IMR-90 (cell line): ENCODE measurements around the gene CCDC18. TPM values are rescaled to one million over a fixed set of nuclear protein-coding genes. Genes with fewer than 3 reads are reported as not detected.

Experiments used
- ATAC-seq: fragments of 200-7000 bp; cut with Tn5 transposase; 2 replicates; pipeline ENCODE4 v1.9.1; 2020; ENCODE audit warnings: low read depth, mild to moderate bottlenecking, moderate library complexity
- BruUV-seq: library from RNA; stranded (reverse); fragments of 400-500 nt; replicated peaks from 2 replicates; lab custom pipeline; 2021; lab: Mats Ljungman, UMichigan
- CTCF ChIA-PET: fragments of 300-600 bp; formaldehyde crosslinking; extraction: SDS; loops from one replicate; lab custom pipeline; 2021; ENCODE audit warnings: antibody characterized with exemption; lab: Yijun Ruan, JAX
- POLR2A ChIA-PET: fragments of 300-600 bp; sonication (Branson Sonifier 250); formaldehyde crosslinking; loops from one replicate; lab custom pipeline; 2022; ENCODE audit warnings: antibody characterized with exemption; ENCODE audit not compliant: unreplicated experiment; lab: Charles Lee
- DNase-seq: peaks from one replicate; pipeline ENCODE4 v3.0.0; 2013
- H2AFZ ChIP-seq: replicated peaks from 2 replicates; pipeline ENCODE3; 2013; ENCODE audit warnings: low read length, mild to moderate bottlenecking; ENCODE audit not compliant: poor library complexity
- H2AK5ac ChIP-seq: 2 replicates; pipeline ENCODE4 v1.6.1; 2013; ENCODE audit warnings: low read depth, low read length, inconsistent platforms
- H2AK9ac ChIP-seq: replicated peaks from 2 replicates; pipeline ENCODE3; 2013; ENCODE audit warnings: mild to moderate bottlenecking, low read depth, low read length, moderate library complexity; ENCODE audit not compliant: poor library complexity
- H2BK120ac ChIP-seq: 2 replicates; pipeline ENCODE4 v1.6.1; 2013; ENCODE audit warnings: low read depth, low read length, inconsistent platforms
- H2BK15ac ChIP-seq: 3 replicates; pipeline ENCODE4 v1.6.1; 2013; ENCODE audit warnings: low read depth, low read length, inconsistent platforms
- H2BK20ac ChIP-seq: 2 replicates; pipeline ENCODE4 v1.6.1; 2013; ENCODE audit warnings: low read depth, mild to moderate bottlenecking, inconsistent platforms, low read length, moderate library complexity
- H2BK5ac ChIP-seq: 2 replicates; pipeline ENCODE4 v1.6.1; 2013; ENCODE audit warnings: mild to moderate bottlenecking, low read depth, low read length, inconsistent platforms; ENCODE audit not compliant: poor library complexity, severe bottlenecking
- H3K14ac ChIP-seq: replicated peaks from 2 replicates; pipeline ENCODE4 v1.6.1; 2013; ENCODE audit warnings: low read depth, low read length, inconsistent platforms
- H3K18ac ChIP-seq: 2 replicates; pipeline ENCODE4 v1.6.1; 2013; ENCODE audit warnings: low read depth, low read length, control low read depth
- H3K23ac ChIP-seq: 2 replicates; pipeline ENCODE4 v1.6.1; 2013; ENCODE audit warnings: low read depth, low read length, inconsistent platforms
- H3K27ac ChIP-seq: 2 replicates; pipeline ENCODE4 v1.5.1; 2013; ENCODE audit warnings: mild to moderate bottlenecking, control low read depth, low read length; ENCODE audit not compliant: insufficient read depth
- H3K27me3 ChIP-seq: 2 replicates; pipeline ENCODE4 v1.6.1; 2013; ENCODE audit warnings: low read length; ENCODE audit not compliant: control insufficient read depth, insufficient read depth
- H3K36me3 ChIP-seq: 2 replicates; pipeline ENCODE4 v1.6.1; 2013; ENCODE audit warnings: low read length, mixed read lengths; ENCODE audit not compliant: control insufficient read depth, insufficient read depth
- H3K4ac ChIP-seq: 2 replicates; pipeline ENCODE4 v1.6.1; 2013; ENCODE audit warnings: low read depth, low read length, inconsistent platforms
- H3K4me1 ChIP-seq: 2 replicates; pipeline ENCODE4 v1.6.1; 2013; ENCODE audit warnings: low read length, mixed read lengths; ENCODE audit not compliant: control insufficient read depth, insufficient read depth
- H3K4me2 ChIP-seq: 2 replicates; pipeline ENCODE4 v1.6.1; 2013; ENCODE audit warnings: low read depth, mild to moderate bottlenecking, control low read depth, low read length, moderate library complexity
- H3K4me3 ChIP-seq: 2 replicates; pipeline ENCODE4 v1.5.1; 2013; ENCODE audit warnings: low read depth, mild to moderate bottlenecking, control low read depth, low read length, moderate library complexity; ENCODE audit not compliant: insufficient read depth
- H3K56ac ChIP-seq: 2 replicates; pipeline ENCODE4 v1.6.1; 2013; ENCODE audit warnings: low read length, inconsistent platforms; ENCODE audit not compliant: insufficient read depth; ENCODE audit errors: extremely low read depth
- H3K79me1 ChIP-seq, 2 experiments: 2 replicates each; pipeline ENCODE4 v1.6.1; 2013; ENCODE audit warnings: low read length in 2 of 2, inconsistent platforms in 1 of 2, low read depth in 1 of 2
- H3K9ac ChIP-seq: 2 replicates; pipeline ENCODE4 v1.6.1; 2013; ENCODE audit warnings: low read depth, low read length, control low read depth
- H3K9me1 ChIP-seq: 2 replicates; pipeline ENCODE4 v1.6.1; 2013; ENCODE audit warnings: low read length, inconsistent platforms; ENCODE audit not compliant: insufficient read depth
- H3K9me3 ChIP-seq: 2 replicates; pipeline ENCODE4 v1.6.1; 2013; ENCODE audit warnings: low read length; ENCODE audit not compliant: control insufficient read depth, insufficient read depth
- H4K20me1 ChIP-seq: 2 replicates; pipeline ENCODE4 v1.6.1; 2013; ENCODE audit warnings: low read length, inconsistent platforms; ENCODE audit not compliant: insufficient read depth
- H4K5ac ChIP-seq: 2 replicates; pipeline ENCODE4 v1.6.1; 2013; ENCODE audit warnings: mild to moderate bottlenecking, low read depth, low read length, control low read depth
- H4K8ac ChIP-seq, 2 experiments: 2 replicates each; pipeline ENCODE4 v1.6.1; 2013; ENCODE audit warnings: low read depth in 2 of 2, low read length in 2 of 2, control low read depth in 1 of 2, inconsistent platforms in 1 of 2
- H4K91ac ChIP-seq: 2 replicates; pipeline ENCODE4 v1.6.1; 2013; ENCODE audit warnings: low read depth, low read length, inconsistent platforms; ENCODE audit not compliant: insufficient read depth
- BHLHE40 ChIP-seq: fragments of 150-350 bp; IDR thresholded peaks from 2 replicates; pipeline ENCODE4 v1.6.1; 2016; ENCODE audit warnings: mild to moderate bottlenecking, low read depth, low read length
- CEBPB ChIP-seq: IDR thresholded peaks from 2 replicates; pipeline ENCODE4 v1.6.1; 2012; ENCODE audit warnings: low read depth, low read length, improper control_type of control experiment
- CHD1 ChIP-seq: IDR thresholded peaks from 2 replicates; pipeline ENCODE4 v1.6.1; 2012; ENCODE audit warnings: low read depth, low read length, improper control_type of control experiment
- CTCF ChIP-seq: conservative IDR thresholded peaks from 2 replicates; pipeline ENCODE4 v1.5.1; 2012; ENCODE audit warnings: mild to moderate bottlenecking, low read depth, low read length, improper control_type of control experiment
- ELK1 ChIP-seq: fragments of 150-350 bp; IDR thresholded peaks from 2 replicates; pipeline ENCODE4 v1.6.1; 2016; ENCODE audit warnings: low read depth, mild to moderate bottlenecking, low read length, moderate library complexity, borderline replicate concordance
- FOS ChIP-seq: fragments of 150-350 bp; IDR thresholded peaks from 2 replicates; pipeline ENCODE4 v1.6.1; 2016; ENCODE audit warnings: low read depth, low read length
- MAFK ChIP-seq: IDR thresholded peaks from 2 replicates; pipeline ENCODE4 v1.6.1; 2012; ENCODE audit warnings: low read depth, low read length, improper control_type of control experiment
- MAZ ChIP-seq: IDR thresholded peaks from 2 replicates; pipeline ENCODE4 v1.6.1; 2012; ENCODE audit warnings: low read depth, mild to moderate bottlenecking, low read length, improper control_type of control experiment, moderate library complexity, borderline replicate concordance
- MXI1 ChIP-seq: IDR thresholded peaks from 2 replicates; pipeline ENCODE4 v1.6.1; 2012; ENCODE audit warnings: low read depth, mild to moderate bottlenecking, low read length, moderate library complexity, borderline replicate concordance
- NFE2L2 ChIP-seq: fragments of 150-350 bp; IDR thresholded peaks from 2 replicates; pipeline ENCODE4 v1.6.1; 2016; ENCODE audit warnings: low read depth, mild to moderate bottlenecking, low read length
- POLR2A ChIP-seq: IDR thresholded peaks from 2 replicates; pipeline ENCODE4 v1.6.1; 2012; ENCODE audit warnings: mild to moderate bottlenecking, low read depth, low read length
- RAD21 ChIP-seq: IDR thresholded peaks from 2 replicates; pipeline ENCODE4 v1.6.1; 2012; ENCODE audit warnings: low read length, improper control_type of control experiment
- RCOR1 ChIP-seq: IDR thresholded peaks from 2 replicates; pipeline ENCODE4 v1.6.1; 2012; ENCODE audit warnings: mild to moderate bottlenecking, low read length, improper control_type of control experiment; ENCODE audit not compliant: insufficient replicate concordance
- RFX5 ChIP-seq: IDR thresholded peaks from 2 replicates; pipeline ENCODE4 v1.8.0; 2012; ENCODE audit warnings: low read depth, mild to moderate bottlenecking, low read length, moderate library complexity
- SMC3 ChIP-seq: fragments of 150-350 bp; IDR thresholded peaks from 2 replicates; pipeline ENCODE4 v1.6.1; 2016; ENCODE audit warnings: low read depth, mild to moderate bottlenecking, antibody characterized with exemption, low read length, moderate library complexity
- USF2 ChIP-seq: fragments of 150-350 bp; IDR thresholded peaks from 2 replicates; pipeline ENCODE4 v1.6.1; 2017; ENCODE audit warnings: mild to moderate bottlenecking, antibody characterized with exemption, low read length, low read depth
- WGBS, 2 experiments: methylation state at CpG; one replicate each; pipeline versions ENCODE4 v1.1.5 to v1.1.7; 2013; ENCODE audit warnings: missing lambda C conversion rate in 2 of 2; ENCODE audit not compliant: insufficient read length in 1 of 2; ENCODE audit errors: extremely low coverage in 2 of 2; 5-methylcytosine and 5-hydroxymethylcytosine counted together
- dilution Hi-C: fragments of 300-500 bp; cut with HindIII; formaldehyde crosslinking; loops from one replicate; pipeline ENCODE4 v1.14.3; 2018; ENCODE audit warnings: low sequenced_read_pairs; ENCODE audit not compliant: unreplicated experiment
- in situ Hi-C: fragments of 300-500 bp; cut with MboI; formaldehyde crosslinking; loops from 3 replicates; pipeline ENCODE4 v1.14.3; 2019; ENCODE audit warnings: low sequenced_read_pairs, inconsistent platforms, mixed read lengths
- intact Hi-C: fragments of 100-400 bp; cut with micrococcal nuclease; formaldehyde crosslinking; loops from 2 replicates; pipeline ENCODE4 v1.10.0; 2022
- polyA plus RNA-seq, 3 experiments: library from polyadenylated mRNA; depleted of rRNA; stranded (reverse); fragments of >200 nt; gene quantifications; 2 replicates each; pipeline ENCODE4 v1.2.3, GENCODE V29; 2012; ENCODE audit warnings: low replicate concordance in 1 of 3
- total RNA-seq: library from RNA; depleted of rRNA; stranded (reverse); fragments of >200 nt; gene quantifications from 2 replicates; pipeline ENCODE4 v1.2.3, GENCODE V29; 2012

CCDC18 gene
- total and polyA plus RNA-seq, 2 of the 4 experiments (the other 2 are of a cell fraction), result 5.5 to 7.3 TPM

GRCh38 chr1:93317943-93318342 lies 137.4 kb downstream of the CCDC18 start:
- Histone ChIP-seq H3K9me3 (no peaks in the 10 kb centered on the region), H3K9me1 (no peaks in the 10 kb centered on the region), H3K9ac (no peak overlapping the region), H2AK9ac (no peak overlapping the region), H3K27ac (no peak overlapping the region), H3K4me2 (no peak overlapping the region), H3K4me3 (no peak overlapping the region), H3K27me3 (no peaks in the 10 kb centered on the region), H2BK120ac (no peak overlapping the region), H3K14ac (no peak overlapping the region), H3K4ac (no peak overlapping the region), H3K79me1 (no peaks in the 10 kb centered on the region), H4K5ac (no peak overlapping the region), H4K91ac (no peak overlapping the region), H3K18ac (no peak overlapping the region), H2BK20ac (no peak overlapping the region), H2BK15ac (no peak overlapping the region), H4K8ac (no peak overlapping the region), H3K4me1 (no peaks in the 10 kb centered on the region), H2AK5ac (no peak overlapping the region), H2AFZ (no peak overlapping the region), H3K23ac (no peak overlapping the region), H4K20me1 (no peaks in the 10 kb centered on the region), H3K56ac (no peak overlapping the region), H2BK5ac (no peak overlapping the region), H3K36me3 (no peaks in the 10 kb centered on the region)
- BruUV-seq, result no TSS peak
- TF ChIP-seq FOS (no peak), MAFK (no peak), ELK1 (no peak), CEBPB (no peak), RCOR1 (no peak), BHLHE40 (no peak), MXI1 (no peak), NFE2L2 (no peak), MAZ (no peak), RAD21 (no peak), CTCF (no peak), USF2 (no peak), SMC3 (no peak), CHD1 (no peak), POLR2A (no peak), RFX5 (no peak)
- CTCF ChIA-PET, result no interaction called here
- 100% methylated on average over 2 of the region's 2 CpGs; no CpG with 5 or more reads in 1 of the 2 experiments for WGBS, 2 experiments
- ATAC-seq (no peak), DNase-seq (no peak)
- in situ Hi-C loops (no loop called here), intact Hi-C loops (no loop called here), dilution Hi-C loops (no loop called here)
- POLR2A ChIA-PET, result no interaction called here
